HepG2 (cell line): ENCODE data around the gene CLDN24. TPM values are rescaled to one million over a fixed set of nuclear protein-coding genes. Genes with fewer than 3 reads are reported as not detected.

Experiments
- RCOR2 ChIP-seq: IDR thresholded peaks from 2 replicates; pipeline ENCODE4 v1.6.1; 2016; ENCODE audit warnings: missing biosample characterization, missing genetic modification reagents
- STAG1 ChIP-seq: sonication (generic); formaldehyde crosslinking; IDR thresholded peaks from 2 replicates; pipeline ENCODE4 v1.4.0; 2020; ENCODE audit warnings: missing genetic modification reagents
- TEAD2 ChIP-seq: sonication (generic); formaldehyde crosslinking; IDR thresholded peaks from 2 replicates; pipeline ENCODE4 v1.9.0; 2021; ENCODE audit warnings: missing genetic modification reagents
- ZNF431 ChIP-seq: sonication (generic); formaldehyde crosslinking; IDR thresholded peaks from 2 replicates; pipeline ENCODE4 v1.9.0; 2022; ENCODE audit warnings: missing genetic modification reagents, low read depth, mild to moderate bottlenecking, borderline replicate concordance
- ZNF883 ChIP-seq: sonication (generic); formaldehyde crosslinking; IDR thresholded peaks from 2 replicates; pipeline ENCODE4 v1.5.1; 2020; ENCODE audit warnings: mild to moderate bottlenecking, missing genetic modification reagents; ENCODE audit errors: not compliant biosample characterization
- polyA plus RNA-seq, 8 experiments: library from polyadenylated mRNA; depleted of rRNA in 3 of 8; stranded (reverse) in 7 of 8; unstranded in 1 of 8; fragments of >200 nt; fragmentation: Illumina TruSeq in 4 of 8; extraction: Trizol in 4 of 8; gene quantifications; 2 replicates each; pipeline versions ENCODE4 v1.2.1 to v1.2.3, GENCODE V29; 2011 to 2016; ENCODE audit warnings: low read depth in 4 of 8, missing spikeins in 1 of 8, mixed read lengths in 1 of 8; ENCODE audit not compliant: insufficient read depth in 1 of 8
- total RNA-seq, 5 experiments: library from RNA; depleted of rRNA; stranded (reverse); fragments of >200 nt; fragmentation: Illumina TruSeq; extraction: Trizol; gene quantifications; 2 replicates each; pipeline ENCODE4 v1.2.3, GENCODE V29; 2016; ENCODE audit warnings: low read depth in 1 of 5
- TF ChIP-seq, protein P1 (sequence below): sonication (generic); formaldehyde crosslinking; IDR thresholded peaks from 2 replicates; pipeline ENCODE4 v1.4.0; 2020; ENCODE audit warnings: missing genetic modification reagents
- TF ChIP-seq, protein P2 (sequence below): IDR thresholded peaks from 2 replicates; pipeline ENCODE4 v1.6.1; 2016; ENCODE audit warnings: control low read depth
- TF ChIP-seq, protein P3 (sequence below): sonication (generic); formaldehyde crosslinking; conservative IDR thresholded peaks from 2 replicates; pipeline ENCODE4 v1.8.1; 2023; ENCODE audit warnings: missing genetic modification reagents
- TF ChIP-seq, protein P4 (sequence below): sonication (generic); formaldehyde crosslinking; IDR thresholded peaks from 2 replicates; pipeline ENCODE4 v1.4.0; 2020; ENCODE audit warnings: missing genetic modification reagents, borderline replicate concordance

Gene CLDN24
- total and polyA plus RNA-seq, 2 of the 13 experiments (the other 11 are each of a cell fraction or from before 2014, with no cell fraction given), result not detected

DNA sequence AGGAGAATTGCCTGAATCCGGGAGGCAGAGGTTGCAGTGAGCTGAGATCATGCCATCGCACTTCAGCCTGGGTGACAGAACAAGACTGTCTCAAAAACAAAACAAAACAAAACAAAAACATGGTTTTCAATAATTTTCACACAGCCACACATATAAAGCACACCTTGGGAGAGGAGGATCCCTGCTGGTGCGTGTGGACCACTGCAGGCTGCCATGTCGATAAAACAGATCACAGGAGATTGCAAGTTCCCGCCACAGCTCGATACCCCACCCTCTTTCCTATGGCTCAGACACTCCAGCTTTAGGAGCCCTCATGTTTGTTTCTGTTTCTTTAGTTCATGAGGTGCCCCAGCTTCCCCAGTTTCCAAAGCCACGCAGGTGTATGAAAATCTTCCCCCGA lies 31.3 kb upstream of the CLDN24 start (continued):
- TF ChIP-seq, protein P1, sequence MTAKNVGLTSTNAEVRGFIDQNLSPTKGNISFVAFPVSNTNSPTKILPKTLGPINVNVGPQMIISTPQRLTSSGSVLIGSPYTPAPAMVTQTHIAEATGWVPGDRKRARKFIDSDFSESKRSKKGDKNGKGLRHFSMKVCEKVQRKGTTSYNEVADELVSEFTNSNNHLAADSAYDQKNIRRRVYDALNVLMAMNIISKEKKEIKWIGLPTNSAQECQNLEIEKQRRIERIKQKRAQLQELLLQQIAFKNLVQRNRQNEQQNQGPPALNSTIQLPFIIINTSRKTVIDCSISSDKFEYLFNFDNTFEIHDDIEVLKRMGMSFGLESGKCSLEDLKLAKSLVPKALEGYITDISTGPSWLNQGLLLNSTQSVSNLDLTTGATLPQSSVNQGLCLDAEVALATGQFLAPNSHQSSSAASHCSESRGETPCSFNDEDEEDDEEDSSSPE (CRISPR knock-in tag), result no peak
- TF ChIP-seq RCOR2 (CRISPR knock-in tag) (no peak), ZNF883 (no peak), TEAD2 (CRISPR knock-in tag) (no peak), STAG1 (peak; percentile 32), ZNF431 (CRISPR knock-in tag) (no peak)
- TF ChIP-seq, protein P2, sequence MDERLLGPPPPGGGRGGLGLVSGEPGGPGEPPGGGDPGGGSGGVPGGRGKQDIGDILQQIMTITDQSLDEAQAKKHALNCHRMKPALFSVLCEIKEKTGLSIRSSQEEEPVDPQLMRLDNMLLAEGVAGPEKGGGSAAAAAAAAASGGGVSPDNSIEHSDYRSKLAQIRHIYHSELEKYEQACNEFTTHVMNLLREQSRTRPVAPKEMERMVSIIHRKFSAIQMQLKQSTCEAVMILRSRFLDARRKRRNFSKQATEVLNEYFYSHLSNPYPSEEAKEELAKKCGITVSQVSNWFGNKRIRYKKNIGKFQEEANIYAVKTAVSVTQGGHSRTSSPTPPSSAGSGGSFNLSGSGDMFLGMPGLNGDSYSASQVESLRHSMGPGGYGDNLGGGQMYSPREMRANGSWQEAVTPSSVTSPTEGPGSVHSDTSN, result no peak
- TF ChIP-seq, protein P3, sequence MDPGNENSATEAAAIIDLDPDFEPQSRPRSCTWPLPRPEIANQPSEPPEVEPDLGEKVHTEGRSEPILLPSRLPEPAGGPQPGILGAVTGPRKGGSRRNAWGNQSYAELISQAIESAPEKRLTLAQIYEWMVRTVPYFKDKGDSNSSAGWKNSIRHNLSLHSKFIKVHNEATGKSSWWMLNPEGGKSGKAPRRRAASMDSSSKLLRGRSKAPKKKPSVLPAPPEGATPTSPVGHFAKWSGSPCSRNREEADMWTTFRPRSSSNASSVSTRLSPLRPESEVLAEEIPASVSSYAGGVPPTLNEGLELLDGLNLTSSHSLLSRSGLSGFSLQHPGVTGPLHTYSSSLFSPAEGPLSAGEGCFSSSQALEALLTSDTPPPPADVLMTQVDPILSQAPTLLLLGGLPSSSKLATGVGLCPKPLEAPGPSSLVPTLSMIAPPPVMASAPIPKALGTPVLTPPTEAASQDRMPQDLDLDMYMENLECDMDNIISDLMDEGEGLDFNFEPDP (CRISPR knock-in tag), result no peak
- TF ChIP-seq, protein P4, sequence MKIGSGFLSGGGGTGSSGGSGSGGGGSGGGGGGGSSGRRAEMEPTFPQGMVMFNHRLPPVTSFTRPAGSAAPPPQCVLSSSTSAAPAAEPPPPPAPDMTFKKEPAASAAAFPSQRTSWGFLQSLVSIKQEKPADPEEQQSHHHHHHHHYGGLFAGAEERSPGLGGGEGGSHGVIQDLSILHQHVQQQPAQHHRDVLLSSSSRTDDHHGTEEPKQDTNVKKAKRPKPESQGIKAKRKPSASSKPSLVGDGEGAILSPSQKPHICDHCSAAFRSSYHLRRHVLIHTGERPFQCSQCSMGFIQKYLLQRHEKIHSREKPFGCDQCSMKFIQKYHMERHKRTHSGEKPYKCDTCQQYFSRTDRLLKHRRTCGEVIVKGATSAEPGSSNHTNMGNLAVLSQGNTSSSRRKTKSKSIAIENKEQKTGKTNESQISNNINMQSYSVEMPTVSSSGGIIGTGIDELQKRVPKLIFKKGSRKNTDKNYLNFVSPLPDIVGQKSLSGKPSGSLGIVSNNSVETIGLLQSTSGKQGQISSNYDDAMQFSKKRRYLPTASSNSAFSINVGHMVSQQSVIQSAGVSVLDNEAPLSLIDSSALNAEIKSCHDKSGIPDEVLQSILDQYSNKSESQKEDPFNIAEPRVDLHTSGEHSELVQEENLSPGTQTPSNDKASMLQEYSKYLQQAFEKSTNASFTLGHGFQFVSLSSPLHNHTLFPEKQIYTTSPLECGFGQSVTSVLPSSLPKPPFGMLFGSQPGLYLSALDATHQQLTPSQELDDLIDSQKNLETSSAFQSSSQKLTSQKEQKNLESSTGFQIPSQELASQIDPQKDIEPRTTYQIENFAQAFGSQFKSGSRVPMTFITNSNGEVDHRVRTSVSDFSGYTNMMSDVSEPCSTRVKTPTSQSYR (CRISPR knock-in tag), result no peak
